ENCODE results near the gene MRAP.

The MRAP gene

DNA sequence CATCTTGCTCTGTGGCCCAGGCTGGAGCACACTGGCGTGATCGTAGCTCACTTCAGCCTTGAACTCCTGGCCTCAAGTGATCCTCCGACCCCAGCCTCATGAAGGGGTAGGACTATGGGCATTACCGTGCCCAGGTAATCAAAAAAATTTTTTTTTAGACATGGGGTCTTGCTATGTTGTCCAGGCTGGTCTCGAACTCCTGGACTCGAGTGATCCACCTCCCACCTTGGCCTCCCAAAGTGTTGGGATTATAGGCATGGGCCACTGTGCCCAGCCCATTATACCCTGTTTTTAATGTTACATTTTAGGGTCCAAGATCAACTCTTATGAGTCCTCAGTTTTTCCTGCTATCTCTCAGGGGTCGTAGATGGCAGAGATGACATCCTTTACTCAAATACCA is 6.3 kb downstream of the MRAP start:
- H3K27ac ChIP-seq (replicated peaks) = no peak overlapping the region
- TF ChIP-seq, protein P1, sequence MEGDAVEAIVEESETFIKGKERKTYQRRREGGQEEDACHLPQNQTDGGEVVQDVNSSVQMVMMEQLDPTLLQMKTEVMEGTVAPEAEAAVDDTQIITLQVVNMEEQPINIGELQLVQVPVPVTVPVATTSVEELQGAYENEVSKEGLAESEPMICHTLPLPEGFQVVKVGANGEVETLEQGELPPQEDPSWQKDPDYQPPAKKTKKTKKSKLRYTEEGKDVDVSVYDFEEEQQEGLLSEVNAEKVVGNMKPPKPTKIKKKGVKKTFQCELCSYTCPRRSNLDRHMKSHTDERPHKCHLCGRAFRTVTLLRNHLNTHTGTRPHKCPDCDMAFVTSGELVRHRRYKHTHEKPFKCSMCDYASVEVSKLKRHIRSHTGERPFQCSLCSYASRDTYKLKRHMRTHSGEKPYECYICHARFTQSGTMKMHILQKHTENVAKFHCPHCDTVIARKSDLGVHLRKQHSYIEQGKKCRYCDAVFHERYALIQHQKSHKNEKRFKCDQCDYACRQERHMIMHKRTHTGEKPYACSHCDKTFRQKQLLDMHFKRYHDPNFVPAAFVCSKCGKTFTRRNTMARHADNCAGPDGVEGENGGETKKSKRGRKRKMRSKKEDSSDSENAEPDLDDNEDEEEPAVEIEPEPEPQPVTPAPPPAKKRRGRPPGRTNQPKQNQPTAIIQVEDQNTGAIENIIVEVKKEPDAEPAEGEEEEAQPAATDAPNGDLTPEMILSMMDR (IDR thresholded peaks at IDR 0.05; ENCODE audit: insufficient read depth, low read length) = no peak
- TF ChIP-seq REST (IDR thresholded peaks at IDR 0.05; ENCODE audit: insufficient replicate concordance, low read depth) = no peak
- TF ChIP-seq POLR2AphosphoS5 (IDR thresholded peaks at IDR 0.05; ENCODE audit: low read depth) = no peak
- no peak for TF ChIP-seq GABPA (IDR thresholded peaks at IDR 0.05; ENCODE audit: low read depth)
- TF ChIP-seq SPI1 (IDR thresholded peaks at IDR 0.05; ENCODE audit: borderline replicate concordance, low read depth) = no peak
- DNase-seq (ENCODE audit: low read depth in 1 of 2, low spot score in 1 of 2) = no peak
- H3K27me3 ChIP-seq (ENCODE audit: insufficient read depth, poor library complexity, severe bottlenecking) = no peaks in the 10 kb centered on the region
- no peak overlapping the region for H3K4me3 ChIP-seq (replicated peaks; ENCODE audit: insufficient read depth, low read length)

GRCh38 chr21:32306021-32306780 is 7.5 kb downstream of the MRAP start:
- H3K4me3 ChIP-seq (replicated peaks; ENCODE audit: insufficient read depth, low read length) = no peak overlapping the region
- no peaks in the 10 kb centered on the region for H3K27me3 ChIP-seq (ENCODE audit: insufficient read depth, poor library complexity, severe bottlenecking)
- no peak overlapping the region for H3K27ac ChIP-seq (replicated peaks)
- DNase-seq (ENCODE audit: low read depth in 1 of 2, low spot score in 1 of 2) = no peak
- TF ChIP-seq SPI1 (IDR thresholded peaks at IDR 0.05; ENCODE audit: borderline replicate concordance, low read depth) (no peak), GABPA (IDR thresholded peaks at IDR 0.05; ENCODE audit: low read depth) (no peak), POLR2AphosphoS5 (IDR thresholded peaks at IDR 0.05; ENCODE audit: low read depth) (no peak), REST (IDR thresholded peaks at IDR 0.05; ENCODE audit: insufficient replicate concordance, low read depth) (no peak)
- TF ChIP-seq, protein P1 (IDR thresholded peaks at IDR 0.05; ENCODE audit: insufficient read depth, low read length) = no peak

GRCh38 chr21:32307706-32308105 is 9.1 kb downstream of the MRAP start:
- no peak for DNase-seq (ENCODE audit: low read depth in 1 of 2, low spot score in 1 of 2)
- Histone ChIP-seq H3K27ac (replicated peaks) (no peak overlapping the region), H3K4me3 (replicated peaks; ENCODE audit: insufficient read depth, low read length) (no peak overlapping the region), H3K27me3 (ENCODE audit: insufficient read depth, poor library complexity, severe bottlenecking) (no peaks in the 10 kb centered on the region)
- no peak for TF ChIP-seq GABPA (IDR thresholded peaks at IDR 0.05; ENCODE audit: low read depth)
- no peak for TF ChIP-seq SPI1 (IDR thresholded peaks at IDR 0.05; ENCODE audit: borderline replicate concordance, low read depth)
- TF ChIP-seq POLR2AphosphoS5 (IDR thresholded peaks at IDR 0.05; ENCODE audit: low read depth) = no peak
- TF ChIP-seq, protein P1 (IDR thresholded peaks at IDR 0.05; ENCODE audit: insufficient read depth, low read length) = no peak
- TF ChIP-seq REST (IDR thresholded peaks at IDR 0.05; ENCODE audit: insufficient replicate concordance, low read depth) = no peak

Measured in HL-60 (cell line).